ENCODE data around the gene PDZD2.

The PDZD2 gene

DNA sequence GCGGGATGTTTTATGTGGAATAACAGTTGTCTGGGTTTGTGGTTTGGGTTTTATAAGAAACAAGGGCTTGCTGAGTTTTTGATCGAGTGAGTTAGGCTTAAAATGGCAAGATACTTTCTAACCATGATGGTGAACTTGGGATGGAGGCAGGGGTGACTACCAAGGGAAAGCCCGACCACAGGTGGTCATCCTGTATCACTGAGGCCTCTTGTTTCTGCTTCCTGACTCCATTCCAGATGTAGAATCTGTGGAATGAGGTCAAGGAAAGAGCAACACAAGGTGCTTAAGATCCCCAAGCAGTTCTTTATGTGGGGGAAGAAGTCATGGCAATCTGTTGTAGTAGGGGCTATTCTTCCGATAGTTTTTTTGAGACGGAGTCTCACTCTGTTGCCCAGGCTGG lies 412.9 kb downstream of the PDZD2 start:
- no peaks in the 10 kb centered on the region for H3K36me3 Mint-ChIP-seq

DNA sequence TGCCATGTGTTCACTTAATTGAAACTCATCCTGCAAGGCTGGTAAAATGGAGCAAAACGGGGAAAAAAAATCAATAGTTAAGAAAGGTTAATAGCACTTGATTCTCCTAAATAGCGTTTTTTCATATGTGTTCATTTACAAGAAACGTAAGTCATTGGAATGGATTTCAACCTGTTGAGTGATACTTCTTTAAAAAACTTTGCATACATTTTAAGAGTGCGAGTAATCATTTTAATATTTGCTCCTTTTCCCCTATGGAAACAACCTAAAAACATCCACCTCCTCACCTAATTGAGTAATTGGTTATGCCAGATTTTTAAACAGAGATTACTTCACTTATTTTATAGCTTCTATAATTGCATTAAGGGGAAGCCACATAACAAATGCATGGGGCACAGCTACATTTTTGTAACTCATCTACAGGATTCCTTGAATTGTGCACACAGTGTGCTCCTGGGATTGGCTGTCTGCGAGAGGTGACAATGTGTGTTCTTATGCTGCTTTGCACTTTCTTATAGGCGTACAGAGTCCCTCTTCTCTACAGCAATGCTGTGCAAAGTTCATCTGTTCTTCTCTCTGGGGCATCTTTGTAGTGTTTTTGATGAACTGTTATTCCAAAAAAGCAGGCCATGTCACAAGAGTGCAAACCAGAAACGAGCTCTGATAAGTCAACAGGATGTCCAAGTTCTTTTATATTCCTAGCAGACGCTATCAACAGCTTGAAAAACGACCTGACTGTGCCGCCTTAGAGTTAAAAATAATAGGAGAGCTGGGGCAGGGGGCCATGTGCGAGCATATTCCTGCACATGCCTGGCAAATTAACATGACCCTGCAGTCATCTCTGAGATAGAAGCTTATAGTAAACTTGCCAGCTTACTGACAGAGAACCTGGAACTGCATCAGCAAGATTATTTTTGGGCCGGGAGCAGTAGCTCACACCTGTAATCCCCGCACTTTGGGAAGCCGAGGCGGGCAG lies 417.2 kb downstream of the PDZD2 start:
- no peaks in the 10 kb centered on the region for H3K27me3 Mint-ChIP-seq
- H3K4me1 Mint-ChIP-seq (ENCODE audit: low read depth): no peaks in the 10 kb centered on the region
- no peak overlapping the region for H3K27ac Mint-ChIP-seq
- H3K4me3 Mint-ChIP-seq: no peak overlapping the region
- peaks cover 2% of the 10 kb centered on the region for H3K36me3 Mint-ChIP-seq
- no peaks in the 10 kb centered on the region for H3K9me3 Mint-ChIP-seq (ENCODE audit: low read depth)

More for the DNA sequence above, 412.9 kb downstream of the PDZD2 start:
- no peak overlapping the region for H3K27ac Mint-ChIP-seq
- peaks cover 2% of the 10 kb centered on the region for H3K27me3 Mint-ChIP-seq
- no peak overlapping the region for H3K4me3 Mint-ChIP-seq
- H3K9me3 Mint-ChIP-seq (ENCODE audit: low read depth): no peaks in the 10 kb centered on the region
- H3K4me1 Mint-ChIP-seq (ENCODE audit: low read depth): no peaks in the 10 kb centered on the region

DNA sequence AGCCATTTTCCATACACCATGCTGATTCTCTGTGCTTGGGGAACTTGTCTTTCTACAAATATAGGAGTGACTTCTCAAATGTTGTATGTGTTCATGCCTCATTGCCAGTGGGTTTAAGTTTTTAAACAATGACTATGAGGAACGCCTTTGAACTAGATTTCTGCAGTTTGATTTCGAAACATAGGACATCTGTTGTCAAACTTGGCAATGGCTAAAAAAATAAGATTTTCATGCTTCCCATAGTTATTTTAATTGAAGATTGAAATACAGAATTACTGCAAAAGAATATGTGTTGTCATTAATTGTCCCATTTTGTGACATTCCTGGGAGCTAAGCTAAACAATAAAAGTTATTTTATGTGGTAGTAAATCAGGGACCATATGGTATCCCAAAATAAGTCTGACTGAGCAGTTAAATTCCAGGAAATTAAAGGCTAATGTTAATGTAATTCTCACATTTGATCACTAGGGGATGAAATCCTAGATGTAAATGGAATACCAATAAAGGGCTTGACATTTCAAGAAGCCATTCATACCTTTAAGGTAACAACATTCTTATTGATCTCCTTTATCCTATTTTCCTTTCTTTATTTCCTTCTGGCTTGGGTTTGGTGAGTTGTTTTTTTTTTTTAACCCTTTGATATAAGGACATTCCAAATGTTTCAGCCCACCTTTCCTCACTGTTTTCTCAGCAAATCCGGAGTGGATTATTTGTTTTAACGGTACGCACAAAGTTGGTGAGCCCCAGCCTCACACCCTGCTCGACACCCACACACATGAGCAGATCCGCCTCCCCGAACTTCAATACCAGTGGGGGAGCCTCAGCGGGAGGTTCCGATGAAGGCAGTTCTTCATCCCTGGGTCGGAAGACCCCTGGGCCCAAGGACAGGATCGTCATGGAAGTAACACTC lies 418.5 kb downstream of the PDZD2 start:
- no peaks in the 10 kb centered on the region for H3K9me3 Mint-ChIP-seq (ENCODE audit: low read depth)
- H3K27ac Mint-ChIP-seq: no peak overlapping the region
- H3K4me1 Mint-ChIP-seq (ENCODE audit: low read depth): no peaks in the 10 kb centered on the region
- no peaks in the 10 kb centered on the region for H3K27me3 Mint-ChIP-seq
- no peak overlapping the region for H3K4me3 Mint-ChIP-seq
- H3K36me3 Mint-ChIP-seq: peaks cover 3% of the 10 kb centered on the region

DNA sequence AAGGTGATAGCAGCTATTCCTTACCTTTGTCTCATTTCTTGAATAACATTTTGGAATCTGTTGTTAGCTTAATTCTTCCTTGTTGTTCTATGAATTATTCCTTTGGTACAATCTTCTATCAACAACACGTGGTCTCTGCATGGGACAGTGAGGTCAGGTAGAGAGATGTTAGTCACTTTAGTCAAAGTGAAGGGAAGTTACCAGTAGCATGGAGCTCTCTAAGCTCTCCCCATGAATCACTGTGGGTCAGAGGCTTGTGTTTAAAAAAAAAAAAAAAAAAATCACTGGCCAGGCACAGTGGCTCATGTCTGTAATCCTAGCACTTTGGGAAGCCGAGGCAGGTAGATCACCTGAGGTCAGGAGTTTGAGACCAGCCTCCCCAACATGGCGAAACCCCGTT lies 419.2 kb downstream of the PDZD2 start:
- Mint-ChIP-seq H3K27me3 (no peaks in the 10 kb centered on the region), H3K4me3 (no peak overlapping the region), H3K9me3 (ENCODE audit: low read depth) (no peaks in the 10 kb centered on the region), H3K27ac (no peak overlapping the region), H3K36me3 (peaks cover 3% of the 10 kb centered on the region), H3K4me1 (ENCODE audit: low read depth) (no peaks in the 10 kb centered on the region)

DNA sequence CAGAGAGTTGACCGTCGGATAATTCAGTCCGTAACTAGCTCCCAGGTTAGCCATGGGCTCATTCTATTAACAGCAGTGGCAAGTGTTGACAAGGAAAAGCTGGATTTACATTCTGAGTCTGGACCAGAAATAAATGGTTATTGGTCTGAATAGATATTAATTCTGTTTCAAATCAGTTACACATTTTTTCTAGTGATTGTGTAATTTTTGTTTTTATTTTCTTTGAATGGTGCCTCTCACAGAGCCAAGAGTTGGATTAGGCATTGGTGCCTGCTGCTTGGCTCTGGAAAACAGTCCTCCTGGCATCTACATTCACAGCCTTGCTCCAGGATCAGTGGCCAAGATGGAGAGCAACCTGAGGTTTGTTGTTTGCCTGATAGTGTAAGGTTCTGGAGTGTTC lies 420.1 kb downstream of the PDZD2 start:
- Mint-ChIP-seq H3K9me3 (ENCODE audit: low read depth) (no peaks in the 10 kb centered on the region), H3K4me3 (no peak overlapping the region), H3K36me3 (peaks cover 3% of the 10 kb centered on the region), H3K27ac (no peak overlapping the region), H3K27me3 (no peaks in the 10 kb centered on the region), H3K4me1 (ENCODE audit: low read depth) (no peaks in the 10 kb centered on the region)

DNA sequence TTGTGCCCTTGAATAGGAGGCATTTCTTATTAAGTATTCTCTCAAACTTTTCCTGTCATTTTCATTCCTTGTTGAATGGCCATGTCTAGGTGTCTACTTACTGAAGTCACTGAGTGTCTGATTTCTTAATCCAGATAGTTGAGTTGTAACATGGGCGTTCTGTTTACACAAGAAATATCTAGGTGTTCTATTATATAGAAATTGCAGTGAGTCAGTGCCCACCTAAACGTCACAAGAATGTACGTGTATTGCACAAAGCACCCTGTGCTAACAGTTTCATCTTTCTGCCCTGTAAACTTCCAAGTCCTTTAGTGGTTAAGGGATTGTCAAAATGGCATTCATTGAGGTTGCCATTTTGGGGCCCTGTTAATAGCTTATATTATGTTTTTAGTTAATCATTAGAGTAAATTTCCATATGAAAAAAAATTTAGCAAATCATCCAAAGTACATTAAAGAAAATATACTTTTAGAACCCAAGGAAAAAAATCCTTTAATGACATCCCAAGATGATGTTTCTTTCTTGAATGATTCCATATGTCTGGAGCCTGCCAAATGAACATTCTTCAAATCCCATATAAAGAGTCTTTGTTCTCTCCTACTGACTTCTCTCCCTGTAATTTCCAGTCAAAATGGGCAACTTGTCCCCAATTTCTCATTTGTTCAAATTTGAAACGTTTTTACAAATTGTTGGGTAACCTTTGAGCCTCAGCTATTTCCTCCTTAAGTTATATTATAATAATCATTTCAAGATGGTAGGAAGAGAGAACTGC lies 421.0 kb downstream of the PDZD2 start:
- H3K4me3 Mint-ChIP-seq: no peak overlapping the region
- no peaks in the 10 kb centered on the region for H3K27me3 Mint-ChIP-seq
- H3K4me1 Mint-ChIP-seq (ENCODE audit: low read depth): no peaks in the 10 kb centered on the region
- H3K36me3 Mint-ChIP-seq: peaks cover 3% of the 10 kb centered on the region
- no peaks in the 10 kb centered on the region for H3K9me3 Mint-ChIP-seq (ENCODE audit: low read depth)
- no peak overlapping the region for H3K27ac Mint-ChIP-seq

DNA sequence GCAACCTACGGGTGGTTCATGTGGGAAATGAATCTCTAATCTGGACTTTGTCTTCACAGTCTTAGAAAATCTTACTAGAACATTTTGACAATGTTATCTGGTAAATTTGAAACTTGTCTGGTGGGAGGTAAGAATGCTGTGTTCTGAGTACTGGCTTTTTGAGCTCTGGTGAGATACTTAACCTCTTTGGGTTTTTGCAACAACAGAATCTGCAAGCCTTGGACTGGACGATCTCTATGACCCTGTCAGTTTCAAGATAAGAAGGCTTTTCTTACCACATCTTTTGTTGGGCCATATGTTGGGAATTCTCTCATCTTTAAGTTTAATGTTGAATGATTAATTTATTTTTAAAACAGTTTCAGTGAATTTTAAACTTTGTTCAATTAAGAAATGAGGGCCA lies 422.3 kb downstream of the PDZD2 start:
- Mint-ChIP-seq H3K9me3 (ENCODE audit: low read depth) (no peaks in the 10 kb centered on the region), H3K36me3 (peaks cover 3% of the 10 kb centered on the region), H3K27me3 (no peaks in the 10 kb centered on the region), H3K4me3 (no peak overlapping the region), H3K4me1 (ENCODE audit: low read depth) (no peaks in the 10 kb centered on the region), H3K27ac (no peak overlapping the region)

DNA sequence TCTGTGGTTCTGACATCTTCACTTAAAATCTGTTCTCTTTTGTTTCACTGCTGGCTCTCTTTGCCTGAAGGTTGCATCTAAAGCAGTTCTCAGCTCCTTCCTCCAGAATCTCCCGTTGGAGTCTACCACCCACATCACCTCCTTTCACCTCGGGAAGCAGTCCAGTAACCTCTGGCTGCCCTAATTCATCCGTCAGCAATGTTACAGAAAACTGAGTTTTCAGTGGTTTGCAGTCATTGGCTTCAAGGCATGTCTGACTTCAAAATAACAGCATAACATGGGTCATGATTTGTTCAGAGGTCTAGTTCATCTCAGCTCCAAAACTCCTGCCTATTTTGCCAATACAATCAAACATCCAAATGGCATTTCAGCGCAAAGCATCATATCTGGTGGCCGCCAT lies 427.5 kb downstream of the PDZD2 start:
- H3K36me3 Mint-ChIP-seq: no peaks in the 10 kb centered on the region
- no peaks in the 10 kb centered on the region for H3K4me1 Mint-ChIP-seq (ENCODE audit: low read depth)
- no peaks in the 10 kb centered on the region for H3K27me3 Mint-ChIP-seq

DNA sequence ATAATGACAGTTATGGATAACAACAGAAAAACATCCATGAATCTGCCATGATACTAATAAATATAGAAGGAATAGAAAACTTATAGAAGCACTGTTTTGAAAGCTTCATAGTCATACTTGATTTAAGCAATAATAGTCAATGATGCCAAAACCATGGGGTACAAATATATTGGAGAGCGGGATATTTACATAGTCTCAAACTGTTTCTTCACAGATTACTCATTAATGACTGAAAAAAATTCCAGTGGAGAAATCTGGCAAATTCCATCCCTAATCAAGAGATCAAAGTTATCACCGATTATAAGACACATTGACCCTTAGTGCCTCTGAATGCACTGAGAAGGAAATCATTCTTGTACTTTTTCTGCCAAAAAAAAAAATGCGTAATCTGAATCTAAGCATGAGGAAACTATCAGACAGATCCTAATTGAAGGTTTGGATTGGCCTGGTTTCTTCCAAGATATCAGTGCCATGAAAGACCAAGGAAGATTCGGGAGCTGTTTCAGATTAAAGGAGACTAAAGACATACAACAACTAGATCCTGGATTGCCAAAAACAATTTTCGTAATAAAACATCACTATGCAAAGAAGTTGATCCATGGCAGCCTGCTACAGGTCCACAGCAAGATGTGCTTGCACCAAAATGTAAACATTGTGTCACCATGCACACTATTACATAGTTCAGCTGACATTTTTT lies 429.0 kb downstream of the PDZD2 start:
- Mint-ChIP-seq H3K27ac (no peak overlapping the region), H3K4me1 (ENCODE audit: low read depth) (no peaks in the 10 kb centered on the region), H3K36me3 (no peaks in the 10 kb centered on the region), H3K9me3 (ENCODE audit: low read depth) (no peaks in the 10 kb centered on the region), H3K4me3 (no peak overlapping the region), H3K27me3 (no peaks in the 10 kb centered on the region)

More for the DNA sequence above, 427.5 kb downstream of the PDZD2 start:
- H3K27ac Mint-ChIP-seq: no peak overlapping the region
- no peaks in the 10 kb centered on the region for H3K9me3 Mint-ChIP-seq (ENCODE audit: low read depth)
- H3K4me3 Mint-ChIP-seq: no peak overlapping the region

DNA sequence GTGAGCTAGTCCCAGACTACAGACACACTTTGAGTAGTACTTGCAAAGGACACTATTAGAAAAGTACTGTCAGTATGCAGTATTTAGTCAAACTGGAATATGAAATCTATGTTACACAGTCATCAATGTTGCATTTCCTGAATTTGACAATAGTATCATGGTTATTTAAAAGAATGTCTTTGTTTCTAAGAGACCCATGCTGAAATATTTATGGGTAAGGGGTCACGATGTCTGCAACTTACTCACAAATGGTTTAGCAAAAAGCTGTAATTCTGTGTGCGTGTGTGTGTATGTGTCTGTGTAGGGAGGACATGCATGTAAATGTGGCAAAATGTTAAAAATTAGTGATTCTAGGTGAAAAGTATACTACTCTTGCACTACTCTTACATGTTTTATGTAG lies 429.6 kb downstream of the PDZD2 start:
- Mint-ChIP-seq H3K27ac (no peak overlapping the region), H3K36me3 (no peaks in the 10 kb centered on the region), H3K4me1 (ENCODE audit: low read depth) (no peaks in the 10 kb centered on the region), H3K9me3 (ENCODE audit: low read depth) (no peaks in the 10 kb centered on the region), H3K4me3 (no peak overlapping the region), H3K27me3 (no peaks in the 10 kb centered on the region)

DNA sequence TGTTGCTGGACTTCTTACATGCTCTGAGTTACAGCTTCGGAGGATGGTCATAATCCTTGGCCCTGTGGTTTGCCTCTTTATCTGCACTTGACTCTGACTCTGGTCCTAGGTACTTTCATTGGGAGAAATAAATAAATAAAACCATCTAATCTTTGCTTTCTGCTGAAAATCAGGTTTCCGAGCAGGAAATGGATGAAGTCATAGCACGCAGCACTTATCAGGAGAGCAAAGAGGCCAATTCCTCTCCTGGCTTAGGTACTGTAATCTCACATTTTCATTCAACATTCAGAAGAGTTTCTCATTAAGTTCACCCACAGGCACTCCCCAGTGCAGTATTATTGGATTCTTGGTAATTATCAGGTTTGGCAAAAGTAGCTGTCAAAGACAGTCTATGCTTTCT lies 430.5 kb downstream of the PDZD2 start:
- Mint-ChIP-seq H3K27me3 (no peaks in the 10 kb centered on the region), H3K4me3 (no peak overlapping the region), H3K4me1 (ENCODE audit: low read depth) (no peaks in the 10 kb centered on the region), H3K36me3 (no peaks in the 10 kb centered on the region), H3K27ac (no peak overlapping the region), H3K9me3 (ENCODE audit: low read depth) (no peaks in the 10 kb centered on the region)

DNA sequence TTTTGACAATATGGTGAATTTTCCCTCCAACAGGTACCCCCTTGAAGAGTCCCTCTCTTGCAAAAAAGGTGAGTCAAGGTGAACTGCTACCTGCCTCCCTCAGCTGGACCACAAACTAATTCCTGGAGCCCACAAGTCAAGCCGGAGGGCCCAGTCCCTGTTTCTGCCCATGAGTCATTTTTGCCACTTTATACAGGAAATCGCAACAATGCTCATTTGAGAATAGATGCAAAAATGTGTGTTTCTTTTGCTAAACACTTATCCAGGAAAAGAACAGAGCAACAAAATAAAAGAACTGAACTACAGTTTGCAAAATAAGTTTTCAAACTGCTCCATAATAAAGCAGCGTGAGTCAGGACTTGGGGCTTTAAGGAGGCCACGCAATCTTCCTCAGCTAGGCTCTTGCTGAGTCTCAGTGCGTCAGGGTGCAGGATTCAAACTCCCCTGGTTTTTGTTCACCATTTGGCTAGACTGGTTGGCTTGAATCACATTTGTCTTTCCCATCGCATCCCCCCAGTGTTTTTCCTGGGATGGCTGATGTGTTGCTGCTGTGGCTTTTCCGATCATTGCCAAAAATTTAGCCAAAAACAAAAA lies 432.5 kb downstream of the PDZD2 start:
- Mint-ChIP-seq H3K4me3 (no peak overlapping the region), H3K27me3 (no peaks in the 10 kb centered on the region), H3K36me3 (no peaks in the 10 kb centered on the region), H3K27ac (no peak overlapping the region), H3K9me3 (ENCODE audit: low read depth) (no peaks in the 10 kb centered on the region), H3K4me1 (ENCODE audit: low read depth) (no peaks in the 10 kb centered on the region)

DNA sequence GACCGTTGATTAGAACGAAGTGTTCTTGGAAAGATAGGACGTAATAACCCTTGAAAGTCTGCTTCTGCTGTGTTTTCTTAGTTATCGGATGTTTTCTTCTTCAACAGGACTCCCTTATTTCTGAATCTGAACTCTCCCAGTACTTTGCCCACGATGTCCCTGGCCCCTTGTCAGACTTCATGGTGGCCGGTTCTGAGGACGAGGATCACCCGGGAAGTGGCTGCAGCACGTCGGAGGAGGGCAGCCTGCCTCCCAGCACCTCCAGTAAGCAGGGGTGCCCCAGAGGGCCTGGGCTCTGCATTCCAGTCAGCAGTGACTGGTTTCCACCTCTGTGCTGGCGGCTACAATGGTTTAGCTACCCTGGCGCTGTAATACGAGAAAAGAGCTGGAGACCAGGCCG lies 433.1 kb downstream of the PDZD2 start:
- Mint-ChIP-seq H3K9me3 (ENCODE audit: low read depth) (no peaks in the 10 kb centered on the region), H3K27ac (no peak overlapping the region), H3K27me3 (no peaks in the 10 kb centered on the region), H3K4me3 (no peak overlapping the region), H3K4me1 (ENCODE audit: low read depth) (no peaks in the 10 kb centered on the region), H3K36me3 (no peaks in the 10 kb centered on the region)

DNA sequence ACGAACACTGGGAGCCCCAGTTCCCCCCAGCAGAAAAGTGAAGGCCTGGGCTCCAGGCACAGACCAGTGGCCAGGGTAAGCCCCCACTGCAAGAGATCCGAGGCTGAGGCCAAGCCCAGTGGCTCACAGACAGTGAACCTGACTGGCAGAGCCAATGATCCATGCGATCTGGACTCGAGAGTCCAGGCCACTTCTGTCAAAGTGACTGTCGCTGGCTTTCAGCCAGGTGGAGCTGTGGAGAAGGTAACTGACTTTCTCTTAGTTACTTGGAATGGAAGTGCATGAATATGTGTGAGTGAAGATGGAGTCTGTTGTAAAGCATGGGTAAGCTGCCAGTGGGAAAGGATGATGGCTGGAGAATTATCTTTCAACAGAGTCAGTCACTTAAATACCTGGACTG lies 435.5 kb downstream of the PDZD2 start:
- no peaks in the 10 kb centered on the region for H3K36me3 Mint-ChIP-seq
- H3K4me1 Mint-ChIP-seq (ENCODE audit: low read depth): no peaks in the 10 kb centered on the region
- no peaks in the 10 kb centered on the region for H3K27me3 Mint-ChIP-seq
- no peaks in the 10 kb centered on the region for H3K9me3 Mint-ChIP-seq (ENCODE audit: low read depth)
- no peak overlapping the region for H3K4me3 Mint-ChIP-seq
- no peak overlapping the region for H3K27ac Mint-ChIP-seq
